Inflammatory macrophage treated with lipopolysaccharide for 4 hours (primary cell): ENCODE data around the gene RPL4.
"Not testable (repeated sequence)": the region's sequence is repeated elsewhere in the genome, so short reads cannot be mapped to it uniquely, and the experiment has no call there.

Experiments
- DNase-seq: peaks from one replicate; pipeline ENCODE4 v3.0.0-alpha.2; 2020

Gene RPL4

GRCh38 chr15:66489179-66489791 lies 15.4 kb downstream of the RPL4 start:
- no peak for DNase-seq

- no peak for DNase-seq
These were observed 16.1 kb downstream of the RPL4 start for GRCh38 chr15:66488525-66488924.

GRCh38 chr15:66486887-66487286 lies 17.8 kb downstream of the RPL4 start:
- DNase-seq, result no peak

GRCh38 chr15:66484539-66485112 lies 20.0 kb downstream of the RPL4 start:
- DNase-seq, result no peak

- DNase-seq, result peak; percentile 40
These were observed 21.5 kb downstream of the RPL4 start for GRCh38 chr15:66483131-66483566.

- no peak for DNase-seq
These were observed 22.1 kb downstream of the RPL4 start for GRCh38 chr15:66482539-66482938.

- no peak for DNase-seq
These were observed 23.4 kb downstream of the RPL4 start for GRCh38 chr15:66481107-66481856.

GRCh38 chr15:66480267-66480666 lies 24.4 kb downstream of the RPL4 start:
- no peak for DNase-seq

GRCh38 chr15:66477011-66477410 lies 27.6 kb downstream of the RPL4 start:
- DNase-seq, result no peak

- no peak for DNase-seq
These were observed 28.1 kb downstream of the RPL4 start for GRCh38 chr15:66476535-66476934.

GRCh38 chr15:66474963-66475362 lies 29.7 kb downstream of the RPL4 start:
- DNase-seq, result no peak

GRCh38 chr15:66474135-66474534 lies 30.5 kb downstream of the RPL4 start:
- no peak for DNase-seq

- no peak for DNase-seq
These were observed 32.3 kb downstream of the RPL4 start for GRCh38 chr15:66472176-66472999.

GRCh38 chr15:66470825-66471224 lies 33.8 kb downstream of the RPL4 start:
- not testable (repeated sequence) for DNase-seq

GRCh38 chr15:66467162-66468040 lies 37.3 kb downstream of the RPL4 start:
- DNase-seq, result not testable (repeated sequence)

GRCh38 chr15:66465294-66465693 lies 39.4 kb downstream of the RPL4 start:
- DNase-seq, result peak; percentile 23

GRCh38 chr15:66462627-66463026 lies 42.0 kb downstream of the RPL4 start:
- no peak for DNase-seq

- no peak for DNase-seq
These were observed 42.7 kb downstream of the RPL4 start for GRCh38 chr15:66461917-66462316.

- not testable (repeated sequence) for DNase-seq
These were observed 43.4 kb downstream of the RPL4 start for GRCh38 chr15:66461294-66461693.

GRCh38 chr15:66459818-66460615 lies 44.6 kb downstream of the RPL4 start:
- DNase-seq, result no peak

- DNase-seq, result no peak
These were observed 48.4 kb downstream of the RPL4 start for GRCh38 chr15:66456211-66456610.
